Glomerular endothelial cell (primary cell): ENCODE measurements around the gene LRMDA. TPM values are rescaled to one million over a fixed set of nuclear protein-coding genes. Genes with fewer than 3 reads are reported as not detected.

Source experiments
- DNase-seq: peaks from one replicate; pipeline ENCODE4 v3.0.0-alpha.2; 2011; ENCODE audit warnings: low read depth, low spot score; ENCODE audit errors: extremely low read depth
- total RNA-seq: library from RNA; depleted of rRNA; stranded (reverse); fragments of >200 nt; gene quantifications from 2 replicates; pipeline ENCODE4 v1.2.3, GENCODE V29; 2015

Gene LRMDA
- total RNA-seq, 1 donor from 2014 or later, result 25.7 TPM

DNA sequence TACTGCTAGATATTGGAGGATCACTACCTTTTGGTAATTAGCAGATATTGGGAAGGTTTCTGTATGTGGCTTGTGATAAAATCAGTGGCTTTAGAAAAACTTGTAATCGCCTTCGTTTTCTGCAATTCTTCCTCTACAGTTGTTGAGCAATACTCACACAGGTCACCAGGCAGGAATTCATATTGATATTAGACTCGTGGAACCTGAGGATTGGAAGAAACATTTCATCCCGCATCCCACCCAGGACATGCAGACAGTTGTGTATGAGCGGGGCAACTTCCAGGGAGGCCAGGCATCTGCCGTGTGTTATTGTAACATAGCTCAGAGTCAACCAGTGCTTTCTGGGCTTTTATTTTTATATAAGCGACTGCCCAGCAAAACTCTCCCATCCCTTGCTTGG is 821.3 kb downstream of the LRMDA start:
- DNase-seq, result no peak

DNA sequence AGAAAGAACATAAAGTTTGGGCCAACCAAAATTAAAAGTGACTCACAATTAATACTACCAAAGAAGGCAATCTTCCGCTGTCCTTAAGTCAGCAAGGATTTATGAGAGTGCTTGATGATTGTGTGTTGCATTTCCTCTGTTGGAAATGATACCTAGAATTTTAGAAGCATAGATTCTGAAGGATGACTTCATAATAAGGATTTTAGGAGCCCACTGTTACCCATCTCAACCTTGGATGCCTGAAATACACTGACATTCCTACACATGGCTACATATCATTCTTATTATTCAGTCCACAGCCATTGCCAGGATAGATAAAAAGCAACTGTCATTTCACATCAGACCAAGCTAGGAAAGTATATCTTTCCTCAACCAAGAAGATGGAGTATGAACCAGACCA is 823.8 kb downstream of the LRMDA start:
- DNase-seq, result no peak

DNA sequence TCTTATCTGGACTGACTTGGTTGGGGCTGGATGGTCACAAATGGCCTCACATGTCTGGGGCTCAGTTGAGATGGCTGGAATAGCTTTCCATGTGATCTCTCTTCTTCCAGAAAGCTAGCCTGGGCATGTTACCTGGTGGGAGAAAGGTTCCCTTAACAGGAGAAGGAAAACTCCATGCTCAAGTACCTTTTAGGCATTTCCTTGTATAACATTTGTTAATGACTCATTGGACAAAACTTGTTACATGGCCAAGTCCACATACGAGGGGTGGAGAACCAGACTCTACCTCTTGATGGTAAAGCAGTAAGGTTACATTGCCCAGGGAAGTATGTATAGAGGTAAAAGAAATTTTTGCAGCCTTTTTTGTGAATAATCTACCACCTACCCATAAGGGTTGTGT is 826.4 kb downstream of the LRMDA start:
- DNase-seq, result no peak

DNA sequence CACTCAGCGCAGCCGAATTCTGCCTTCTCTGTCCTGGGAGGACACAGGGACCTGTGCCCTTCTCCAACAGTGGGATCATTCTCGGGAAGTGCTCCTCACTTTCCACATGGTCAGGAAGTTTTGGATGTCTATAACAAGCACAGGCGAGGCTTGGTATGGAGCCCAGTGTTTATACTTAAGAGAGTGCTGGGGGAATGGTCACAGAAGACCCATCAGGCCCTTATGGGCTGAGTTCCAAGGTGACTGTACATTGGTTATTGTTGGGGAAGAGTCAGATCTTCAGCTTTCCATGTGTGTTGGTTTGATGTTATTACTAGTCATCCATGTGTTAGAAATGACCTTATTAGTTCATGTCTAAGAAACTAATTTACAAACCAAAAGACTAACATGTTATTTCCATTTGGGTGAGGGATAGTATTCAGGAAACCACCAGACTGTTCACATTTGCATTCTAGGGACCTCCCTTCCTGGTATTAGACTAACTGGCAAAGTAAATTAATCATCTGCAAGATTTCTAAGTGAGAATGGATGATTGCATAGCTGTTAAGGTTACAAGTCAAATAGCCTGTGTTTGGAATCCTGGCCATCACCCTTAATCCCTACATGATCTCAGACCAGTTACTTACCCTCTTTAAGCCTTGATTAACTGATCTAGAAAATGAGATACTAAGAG is 834.2 kb downstream of the LRMDA start:
- no peak for DNase-seq

DNA sequence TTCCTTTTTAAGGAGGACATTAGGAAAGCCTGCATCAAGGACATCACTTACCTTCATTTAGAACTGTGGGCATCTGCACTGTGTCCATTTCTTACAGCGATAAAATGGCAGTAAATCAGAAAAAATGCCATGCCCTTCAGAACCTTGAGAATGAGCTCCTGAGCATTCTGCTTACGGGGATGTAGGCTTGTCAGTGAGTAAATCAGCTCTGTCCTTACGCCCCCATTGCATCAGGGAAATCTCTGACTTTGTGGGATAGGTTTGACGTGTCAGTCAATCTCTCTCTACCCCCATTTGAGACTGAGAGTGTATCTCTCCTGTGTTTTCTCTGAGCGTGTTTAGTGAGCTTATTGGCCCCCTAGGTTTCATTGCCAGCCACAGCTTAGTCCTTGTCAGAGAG is 837.1 kb downstream of the LRMDA start:
- no peak for DNase-seq

DNA sequence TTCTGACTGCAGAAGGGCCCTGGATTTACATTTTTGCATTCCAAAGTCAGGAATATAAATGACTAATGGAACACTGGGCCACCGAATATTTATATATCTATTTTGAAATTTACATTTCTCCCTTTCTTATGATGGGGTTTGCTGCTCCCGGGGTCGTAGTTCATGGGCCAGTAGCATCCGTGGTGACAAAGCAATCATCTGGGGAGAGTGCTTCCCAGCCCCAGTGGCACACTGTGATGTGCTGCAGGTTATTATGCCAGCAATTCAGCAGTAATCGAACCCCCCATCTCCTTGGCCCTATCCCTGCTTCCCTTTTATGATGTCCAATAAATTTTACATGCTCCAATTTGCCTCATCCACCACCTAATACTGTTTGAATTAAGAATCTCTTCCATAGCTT is 837.5 kb downstream of the LRMDA start:
- DNase-seq, result no peak

DNA sequence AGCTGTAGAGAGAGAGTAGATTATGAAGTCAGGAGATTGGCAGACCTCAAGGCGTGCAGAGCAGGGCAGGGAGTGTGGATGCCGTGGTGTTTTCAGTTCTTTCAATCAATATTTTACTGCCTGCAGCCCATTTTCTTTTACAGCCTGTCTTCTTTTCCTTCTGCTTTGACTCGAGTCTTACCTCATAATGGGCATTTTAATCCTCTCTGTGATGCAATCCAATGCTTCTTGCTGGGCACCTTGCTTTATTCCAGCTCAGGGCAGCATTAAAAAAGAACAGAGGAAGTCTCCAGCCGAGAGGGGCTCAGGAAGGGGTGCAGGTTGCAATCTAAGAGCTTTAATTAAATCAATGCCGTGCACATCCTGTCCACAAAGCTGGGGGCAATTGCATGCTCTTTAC is 839.0 kb downstream of the LRMDA start:
- DNase-seq, result no peak

DNA sequence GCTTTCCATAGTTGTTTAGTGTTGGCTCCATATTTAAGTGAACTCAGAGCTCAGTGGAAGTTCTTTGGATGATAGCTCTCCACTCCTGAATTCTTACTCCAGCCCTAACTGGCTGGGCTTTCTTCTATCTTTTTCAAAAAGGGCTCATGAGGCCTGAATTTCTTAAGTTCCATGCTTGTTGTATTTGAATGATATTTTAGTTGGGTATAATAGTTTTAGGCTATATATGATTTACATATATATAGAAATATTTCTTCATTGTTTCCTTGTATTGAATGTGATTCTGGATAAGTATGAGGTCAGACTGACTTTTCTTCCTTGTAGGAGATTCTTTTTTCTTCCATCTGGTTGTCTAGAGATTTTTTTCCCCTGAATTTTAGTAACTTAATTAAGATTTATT is 843.5 kb downstream of the LRMDA start:
- DNase-seq, result no peak

DNA sequence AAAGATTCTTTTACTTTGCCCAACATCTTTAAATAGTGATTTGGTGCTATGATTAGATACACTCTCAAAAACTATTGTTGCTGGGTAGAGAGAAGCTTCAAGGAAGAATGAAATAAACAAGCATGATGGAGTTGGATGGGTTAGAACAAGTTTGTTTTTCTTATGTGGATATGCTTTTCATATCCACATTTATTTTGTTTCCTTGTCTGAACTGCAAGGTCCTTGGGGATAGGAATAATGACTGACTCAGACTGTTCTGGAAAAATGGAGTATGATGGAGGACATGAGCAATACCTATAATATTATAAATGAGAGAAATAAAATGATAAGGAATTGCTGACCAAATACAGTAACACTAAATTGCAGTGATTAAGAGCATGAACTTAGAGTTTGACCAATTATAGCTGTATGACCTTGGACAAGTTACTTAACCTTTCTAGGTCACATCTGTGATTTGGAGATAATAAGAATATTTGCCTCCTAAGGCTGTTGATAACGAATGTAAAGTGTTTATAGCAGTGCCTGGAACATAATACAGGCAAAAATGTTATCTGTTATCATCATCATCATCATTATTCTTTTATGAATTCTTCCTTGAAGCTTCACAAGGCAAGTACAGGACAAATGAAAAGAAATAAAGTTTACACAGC is 847.5 kb downstream of the LRMDA start:
- no peak for DNase-seq

DNA sequence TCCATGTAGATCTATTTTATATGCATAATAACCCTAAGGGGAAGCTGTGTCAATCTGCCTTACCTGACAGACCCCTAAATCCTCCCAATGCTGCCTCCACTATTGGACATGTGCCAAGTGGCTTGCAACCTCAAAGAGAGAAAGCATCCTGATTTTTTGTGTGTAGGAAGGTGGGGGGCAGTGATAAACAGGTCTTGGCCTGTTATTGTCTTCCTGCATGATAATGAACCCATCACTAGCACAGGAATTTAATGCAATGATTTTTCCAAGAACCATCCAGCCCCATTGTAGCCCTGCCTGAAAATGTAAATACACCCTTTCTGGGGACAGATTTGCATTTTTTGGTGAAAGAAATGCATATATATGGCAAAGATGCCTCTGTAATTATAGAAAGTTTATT is 850.2 kb downstream of the LRMDA start:
- DNase-seq, result no peak

DNA sequence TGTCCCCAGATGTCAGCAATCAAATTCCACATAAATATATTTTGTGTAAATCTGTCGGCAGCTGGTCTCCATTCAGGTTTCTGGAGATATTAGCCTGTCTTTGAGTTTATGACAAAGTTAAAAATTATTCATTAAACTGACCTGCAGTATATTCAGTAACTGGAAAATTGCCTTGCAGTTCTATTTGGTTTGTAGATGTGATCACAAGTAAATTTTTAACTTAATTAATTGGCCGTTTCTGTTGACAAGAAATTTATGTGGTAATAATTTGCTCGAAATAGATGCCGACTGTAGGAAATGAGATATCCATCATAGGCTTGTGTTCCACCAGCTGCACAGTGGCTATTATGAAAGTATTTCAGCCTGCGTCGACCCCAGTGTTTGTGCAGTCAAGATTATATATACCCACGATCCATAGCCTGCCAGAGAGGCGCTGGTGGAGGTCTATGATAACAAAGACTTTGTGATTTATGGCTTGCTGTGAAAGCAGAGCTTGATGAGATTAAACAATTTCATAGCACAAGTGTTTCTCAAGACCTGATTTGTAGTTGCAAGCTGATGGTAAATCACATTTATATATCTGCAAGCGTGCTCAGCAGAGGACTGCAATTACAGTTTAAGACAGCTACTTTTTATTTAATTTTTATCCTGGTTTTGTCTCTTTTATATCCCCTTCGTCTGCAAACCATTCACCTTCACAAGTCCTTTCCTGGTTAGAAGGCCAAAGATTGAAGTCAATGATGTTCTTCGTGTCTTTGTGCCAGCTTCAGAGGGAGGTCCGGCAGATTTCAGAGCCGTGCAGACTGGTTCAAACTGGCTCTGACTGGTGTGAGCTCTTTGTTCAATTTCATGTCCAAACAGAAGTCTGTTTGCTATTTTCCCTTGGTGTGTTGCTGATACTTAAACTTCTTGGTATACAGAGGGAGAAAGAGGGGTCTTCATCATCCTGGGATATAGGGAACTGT is 850.9 kb downstream of the LRMDA start:
- DNase-seq, result no peak

DNA sequence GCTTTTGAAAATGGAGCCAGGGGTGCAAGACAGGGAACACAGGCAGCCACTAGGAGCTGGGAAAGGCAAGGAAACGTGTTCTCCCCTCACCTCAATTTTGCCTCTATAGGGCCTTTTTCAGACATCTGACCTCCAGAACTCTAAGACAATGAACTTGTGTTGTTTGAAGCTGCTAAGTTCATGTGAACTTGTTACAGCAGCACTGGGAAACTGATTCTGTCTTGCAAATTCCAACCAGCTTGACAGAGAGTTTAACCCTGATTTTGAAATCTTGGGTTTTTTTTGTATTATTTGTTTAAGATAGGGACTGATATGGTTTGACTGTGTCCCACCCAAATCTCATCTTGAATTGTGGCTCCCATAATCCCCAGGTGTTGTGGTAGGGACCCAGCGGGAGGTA is 852.9 kb downstream of the LRMDA start:
- no peak for DNase-seq

DNA sequence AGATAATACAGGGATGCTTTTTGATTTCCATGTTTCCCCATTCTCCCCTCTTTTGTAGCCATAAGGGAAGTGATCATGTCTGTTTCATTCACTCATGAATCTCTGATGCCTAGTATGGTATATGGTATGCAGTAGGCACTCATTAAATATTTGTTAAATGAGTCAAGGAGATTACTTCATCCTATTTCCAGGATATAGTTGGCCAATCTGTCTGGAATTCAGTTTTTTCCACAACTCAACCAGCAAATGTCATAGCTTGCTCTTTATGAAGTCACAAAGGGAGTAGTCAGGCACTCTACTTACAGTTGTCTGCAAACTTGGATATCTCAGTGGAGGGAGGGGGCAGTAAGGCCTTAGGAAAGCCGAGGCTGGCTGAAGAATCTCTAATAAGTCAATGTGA is 853.6 kb downstream of the LRMDA start:
- no peak for DNase-seq

DNA sequence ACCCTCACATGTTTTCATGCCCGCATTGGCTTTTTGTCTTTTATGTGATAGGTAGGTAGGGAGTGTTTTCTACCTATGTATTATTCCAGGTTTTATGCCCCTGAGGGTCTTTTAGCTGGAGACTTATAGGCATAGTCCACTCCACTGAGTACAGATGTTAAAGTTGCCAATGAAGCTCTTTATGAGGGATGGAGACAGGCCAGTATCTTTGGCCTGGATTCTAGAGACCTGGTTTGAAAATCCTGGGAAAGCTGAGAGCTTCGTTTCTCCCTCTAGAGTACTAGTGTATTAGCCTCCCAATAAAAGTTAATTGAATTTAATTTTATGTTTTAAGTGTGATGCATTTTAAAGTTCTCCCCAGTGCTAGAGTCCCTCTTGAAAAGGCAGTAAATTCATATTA is 854.1 kb downstream of the LRMDA start:
- DNase-seq, result no peak

DNA sequence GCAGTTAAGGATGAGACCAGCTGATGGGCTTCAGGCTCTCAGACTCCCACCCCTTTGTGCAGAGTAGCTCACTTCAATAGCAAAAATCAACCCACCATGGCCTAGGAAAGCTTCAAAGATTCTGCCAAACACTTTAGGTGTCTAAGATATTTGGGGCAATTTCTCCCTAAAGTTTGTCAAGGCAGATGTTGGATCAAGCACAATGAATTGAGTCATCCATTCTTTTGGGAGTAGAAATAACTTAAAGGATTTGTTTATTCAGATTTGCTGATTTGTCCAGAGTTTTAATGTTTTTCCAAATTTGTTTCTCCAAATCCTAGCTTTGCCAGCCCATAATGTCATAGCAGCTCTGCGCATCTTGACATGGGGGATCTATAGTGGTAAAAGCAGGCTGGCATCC is 855.1 kb downstream of the LRMDA start:
- no peak for DNase-seq

DNA sequence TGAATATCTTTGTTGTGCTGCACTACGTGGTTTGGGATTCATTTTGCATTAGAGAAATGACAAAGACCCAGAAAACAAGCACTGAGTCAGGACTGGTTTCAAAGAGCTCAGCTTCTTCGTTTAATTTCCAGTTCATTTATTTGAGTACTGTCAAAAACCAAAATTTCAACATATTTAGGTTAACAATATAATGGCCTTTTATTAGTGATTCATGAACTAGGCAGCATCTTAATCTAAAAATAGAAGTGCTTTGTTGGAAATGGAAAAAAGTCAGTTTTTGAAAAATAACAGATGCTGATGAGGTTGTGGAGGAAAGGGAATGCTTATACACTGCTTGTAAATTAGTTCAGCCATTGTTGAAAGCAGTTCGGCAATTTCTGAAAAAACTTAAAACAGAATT is 856.4 kb downstream of the LRMDA start:
- no peak for DNase-seq

DNA sequence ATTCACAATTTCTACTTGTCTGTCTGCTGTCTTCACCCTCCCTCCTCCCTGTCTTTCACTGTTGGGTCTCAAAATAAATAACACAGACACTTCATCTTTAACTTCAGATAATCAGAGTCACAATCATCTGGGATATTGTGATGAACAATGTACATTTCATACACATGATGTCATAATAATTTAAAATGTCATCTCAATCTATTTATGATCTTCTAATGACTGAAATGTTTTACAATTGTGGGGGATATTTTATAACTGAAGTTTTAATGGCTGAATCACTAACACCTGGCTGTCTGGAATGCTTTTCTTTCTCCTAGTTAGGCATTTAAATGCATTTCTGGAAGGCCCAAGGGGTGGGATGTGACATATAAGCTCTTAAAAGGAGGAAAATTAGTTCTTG is 859.8 kb downstream of the LRMDA start:
- DNase-seq, result no peak

DNA sequence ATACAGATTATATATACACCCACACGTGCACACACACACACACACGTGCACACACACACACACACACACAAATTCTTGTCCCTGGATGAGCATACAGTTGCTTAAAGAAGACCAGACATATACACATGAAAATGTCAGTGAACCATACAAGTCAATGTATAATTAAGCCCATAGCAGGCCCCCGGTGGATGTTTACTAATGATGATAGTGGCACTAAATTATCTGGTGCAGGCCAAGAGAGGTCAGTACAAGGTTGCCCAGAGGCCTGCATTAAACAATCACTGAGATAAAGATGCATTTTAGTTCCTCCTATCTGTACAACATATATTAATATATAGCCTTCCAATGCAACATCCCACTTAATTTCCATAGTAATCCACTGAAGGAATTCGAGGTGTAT is 860.5 kb downstream of the LRMDA start:
- no peak for DNase-seq

DNA sequence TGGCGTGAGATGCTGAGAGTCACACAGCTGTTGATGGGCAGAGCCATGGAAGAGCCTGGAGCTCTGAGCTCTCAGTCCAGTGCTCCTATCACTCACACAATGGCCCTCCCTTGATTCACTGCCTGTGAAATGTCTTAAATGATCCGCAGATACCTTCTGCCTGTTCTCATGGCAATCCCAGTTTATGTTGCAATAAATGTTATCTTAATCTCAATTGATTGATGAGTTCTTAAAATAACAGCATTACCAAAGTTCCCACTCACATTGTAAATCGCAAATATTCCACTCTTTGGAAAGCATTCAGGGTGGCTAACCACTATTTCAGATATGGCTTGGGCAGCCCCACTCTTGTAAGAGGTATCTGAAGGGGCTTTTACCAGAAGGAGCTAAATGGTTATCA is 865.5 kb downstream of the LRMDA start:
- no peak for DNase-seq

DNA sequence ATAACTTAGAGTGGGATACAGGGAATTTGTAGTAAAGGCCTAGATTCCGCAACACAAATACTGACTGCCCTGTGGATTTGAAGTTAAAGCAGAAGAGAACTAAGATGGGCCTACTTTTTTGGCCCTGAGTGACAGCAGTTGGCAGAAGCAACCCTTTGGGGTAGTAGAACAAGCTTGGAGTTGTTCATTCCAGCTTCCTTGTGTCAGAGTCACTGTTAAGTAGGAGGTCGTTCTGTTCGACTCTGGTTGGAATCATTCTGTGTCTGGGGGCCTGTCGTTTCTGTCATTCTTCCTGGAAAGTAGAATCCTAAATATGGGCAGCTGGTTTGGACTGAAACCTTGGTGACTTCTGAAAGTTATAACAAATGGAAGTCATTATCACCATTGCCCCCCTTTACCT is 865.9 kb downstream of the LRMDA start:
- DNase-seq, result no peak

DNA sequence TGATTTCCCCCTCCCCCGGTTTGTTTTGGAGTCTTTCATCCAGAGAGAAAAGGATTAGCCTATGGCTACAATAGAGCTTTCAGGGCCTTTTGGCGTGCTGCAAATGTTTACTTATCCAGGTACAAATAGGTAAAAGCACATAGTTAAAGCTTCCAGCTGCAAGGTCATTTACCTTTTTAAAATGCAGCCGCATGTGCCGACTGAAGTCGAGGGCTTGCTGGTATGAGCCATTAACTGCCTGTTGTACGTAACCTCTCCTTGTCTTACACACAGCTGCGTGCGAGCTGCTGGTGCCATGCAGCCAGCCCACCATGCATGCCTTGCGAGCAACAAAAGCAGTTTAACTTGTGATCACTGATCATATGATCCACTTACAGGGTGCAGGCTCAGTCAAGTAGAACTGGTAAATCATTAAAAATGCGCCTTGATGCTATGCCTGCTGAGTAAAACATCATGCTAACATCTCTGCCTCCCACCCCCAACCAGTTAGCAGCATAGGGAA is 866.4 kb downstream of the LRMDA start:
- DNase-seq, result no peak

DNA sequence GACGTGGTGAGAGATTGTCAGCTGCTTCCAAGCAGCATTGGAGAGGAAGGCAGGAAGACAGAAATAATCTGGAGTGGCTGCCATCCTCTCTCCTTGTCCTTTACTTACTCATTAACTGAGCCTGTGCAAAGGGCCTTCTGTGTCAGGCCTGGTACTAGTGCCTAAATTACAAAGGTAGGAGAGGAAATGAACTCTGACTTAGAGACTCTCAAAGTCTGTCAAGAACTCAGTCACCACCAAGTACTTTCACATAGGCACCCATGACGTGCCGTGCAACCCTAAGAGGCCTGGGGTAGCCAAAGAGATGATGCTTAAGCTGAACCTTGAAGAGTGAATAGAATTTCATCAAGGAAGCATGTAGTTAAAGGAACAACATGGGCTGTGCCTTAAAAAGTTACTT is 866.9 kb downstream of the LRMDA start:
- DNase-seq, result no peak
